BLaER1 treated with 17β-estradiol and CSF1 and Interleukin-3, amounts not matched to agents 10 nM and 100 nM (cell line): Measurements from ENCODE around the gene FAM186B.

Source experiments
- H3K27ac ChIP-seq, 11 experiments: shearing (Covaris generic); formaldehyde crosslinking; 2 replicates each; pipeline ENCODE4 v1.8.1; 2022
- H3K27me3 ChIP-seq, 11 experiments: shearing (Covaris generic); formaldehyde crosslinking; 2 replicates each; pipeline ENCODE4 v1.8.1; 2022
- H3K36me3 ChIP-seq, 11 experiments: shearing (Covaris generic); formaldehyde crosslinking; 2 replicates each; pipeline ENCODE4 v1.8.1; 2022
- H3K4me1 ChIP-seq, 10 experiments: shearing (Covaris generic); formaldehyde crosslinking; 2 replicates each; pipeline ENCODE4 v1.8.1; 2022
- H3K4me2 ChIP-seq, 11 experiments: shearing (Covaris generic); formaldehyde crosslinking; 2 replicates each; pipeline ENCODE4 v1.8.1; 2022
- H3K4me3 ChIP-seq, 10 experiments: shearing (Covaris generic); formaldehyde crosslinking; 2 replicates each; pipeline ENCODE4 v1.8.1; 2022
- H3K9ac ChIP-seq, 11 experiments: shearing (Covaris generic); formaldehyde crosslinking; 2 replicates each; pipeline ENCODE4 v1.8.1; 2022
- H3K9me3 ChIP-seq, 11 experiments: shearing (Covaris generic); formaldehyde crosslinking; replicated peaks in 1 of 11; 2 replicates each; pipeline ENCODE4 v1.8.1; 2022
- H4K20me1 ChIP-seq, 11 experiments: shearing (Covaris generic); formaldehyde crosslinking; 2 replicates each; pipeline ENCODE4 v1.8.1; 2022
- Cebpa-rat ChIP-seq, 11 experiments: shearing (Covaris generic); IDR thresholded peaks; 2 replicates each; pipeline ENCODE4 v1.8.1; 2022

Gene FAM186B

DNA sequence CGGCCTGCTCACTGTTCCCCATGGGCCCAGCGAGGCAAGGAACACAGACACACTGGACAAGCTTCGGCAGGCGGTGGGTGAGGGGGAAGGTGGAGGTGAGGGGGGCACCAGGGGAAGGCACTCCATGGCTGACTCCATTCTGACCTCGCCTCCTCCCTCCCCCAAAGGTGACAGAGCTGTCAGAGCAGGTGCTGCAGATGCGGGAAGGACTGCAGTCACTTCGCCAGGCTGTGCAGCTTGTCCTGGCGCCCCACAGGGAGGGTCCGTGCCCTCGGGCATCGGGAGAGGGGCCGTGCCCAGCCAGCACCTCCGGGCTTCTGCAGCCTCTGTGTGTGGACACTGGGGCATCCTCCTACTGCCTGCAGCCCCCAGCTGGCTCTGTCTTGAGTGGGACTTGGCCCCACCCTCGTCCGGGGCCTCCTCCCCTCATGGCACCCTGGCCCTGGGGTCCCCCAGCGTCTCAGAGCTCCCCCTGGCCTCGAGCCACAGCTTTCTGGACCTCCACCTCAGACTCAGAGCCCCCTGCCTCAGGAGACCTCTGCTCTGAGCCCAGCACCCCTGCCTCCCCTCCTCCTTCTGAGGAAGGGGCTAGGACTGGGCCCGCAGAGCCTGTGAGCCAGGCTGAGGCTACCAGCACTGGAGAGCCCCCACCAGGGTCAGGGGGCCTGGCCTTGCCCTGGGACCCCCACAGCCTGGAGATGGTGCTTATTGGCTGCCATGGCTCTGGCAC, 48.1 kb downstream of the FAM186B start:
- Histone ChIP-seq H3K4me1 (peaks cover 6 to 36% (median 22%) of the 10 kb centered on the region in 10 experiments), H3K27ac (no peak overlapping the region), H4K20me1 (peaks cover 0 to 59% (median 6%) of the 10 kb centered on the region in 11 experiments; a peak in 9 of 22 replicates), H3K9ac (no peak overlapping the region), H3K4me2 (no peak overlapping the region), H3K27me3 (no peaks in the 10 kb centered on the region), H3K9me3 (no peaks in the 10 kb centered on the region), H3K36me3 (peaks cover 65 to 71% (median 68%) of the 10 kb centered on the region in 11 experiments), H3K4me3 (no peak overlapping the region)
- no peak for TF ChIP-seq Cebpa-rat (IDR thresholded peaks at IDR 0.05)

DNA sequence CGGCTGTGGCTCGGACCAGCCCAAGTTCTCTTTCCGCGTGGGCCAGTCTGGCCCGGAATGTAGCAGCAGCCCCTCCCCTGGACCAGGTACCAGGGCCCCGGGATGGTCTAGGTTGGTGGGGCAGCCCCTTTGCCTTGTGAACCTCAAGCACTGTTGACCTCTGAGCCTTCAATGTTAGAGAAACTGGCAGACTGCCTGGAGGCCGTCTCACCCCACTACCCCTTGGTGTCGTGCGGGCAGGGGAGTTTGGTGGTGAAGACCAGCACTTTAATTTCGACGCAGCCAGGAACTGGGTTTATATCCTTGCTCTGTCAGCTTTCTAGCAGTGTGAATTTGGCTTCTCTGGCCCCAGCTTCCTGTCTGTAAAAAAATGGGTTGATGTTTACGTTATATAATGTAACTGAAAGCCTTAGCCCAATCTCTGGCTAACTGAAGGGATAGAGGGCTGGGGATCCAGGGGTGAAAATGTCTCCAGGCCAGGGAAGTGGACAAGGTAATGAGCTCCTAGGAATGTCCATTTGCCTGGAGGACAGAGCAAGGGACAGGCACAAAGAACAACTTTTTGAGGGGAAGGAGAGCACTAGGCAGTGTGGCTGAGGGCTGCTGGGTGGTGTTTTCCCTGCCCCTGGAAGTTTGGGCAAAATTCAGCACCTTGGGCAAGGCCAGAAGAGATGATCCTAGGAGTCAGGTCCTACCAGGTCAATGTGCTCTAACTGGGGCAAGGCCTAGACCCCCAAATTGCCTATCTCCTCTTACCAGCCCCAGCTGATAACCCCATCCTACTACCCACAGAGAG, 48.9 kb downstream of the FAM186B start:
- Histone ChIP-seq H3K4me1 (peaks cover 0 to 36% (median 23%) of the 10 kb centered on the region in 10 experiments; a peak in 16 of 20 replicates), H3K36me3 (peaks cover 57 to 63% (median 60%) of the 10 kb centered on the region in 11 experiments), H3K4me2 (no peak overlapping the region), H3K27me3 (no peaks in the 10 kb centered on the region), H3K9ac (no peak overlapping the region), H3K9me3 (no peaks in the 10 kb centered on the region), H3K4me3 (no peak overlapping the region), H3K27ac (no peak overlapping the region), H4K20me1 (peaks cover 0 to 52% (median 6%) of the 10 kb centered on the region in 11 experiments; a peak in 9 of 22 replicates)
- no peak for TF ChIP-seq Cebpa-rat (IDR thresholded peaks at IDR 0.05)

DNA sequence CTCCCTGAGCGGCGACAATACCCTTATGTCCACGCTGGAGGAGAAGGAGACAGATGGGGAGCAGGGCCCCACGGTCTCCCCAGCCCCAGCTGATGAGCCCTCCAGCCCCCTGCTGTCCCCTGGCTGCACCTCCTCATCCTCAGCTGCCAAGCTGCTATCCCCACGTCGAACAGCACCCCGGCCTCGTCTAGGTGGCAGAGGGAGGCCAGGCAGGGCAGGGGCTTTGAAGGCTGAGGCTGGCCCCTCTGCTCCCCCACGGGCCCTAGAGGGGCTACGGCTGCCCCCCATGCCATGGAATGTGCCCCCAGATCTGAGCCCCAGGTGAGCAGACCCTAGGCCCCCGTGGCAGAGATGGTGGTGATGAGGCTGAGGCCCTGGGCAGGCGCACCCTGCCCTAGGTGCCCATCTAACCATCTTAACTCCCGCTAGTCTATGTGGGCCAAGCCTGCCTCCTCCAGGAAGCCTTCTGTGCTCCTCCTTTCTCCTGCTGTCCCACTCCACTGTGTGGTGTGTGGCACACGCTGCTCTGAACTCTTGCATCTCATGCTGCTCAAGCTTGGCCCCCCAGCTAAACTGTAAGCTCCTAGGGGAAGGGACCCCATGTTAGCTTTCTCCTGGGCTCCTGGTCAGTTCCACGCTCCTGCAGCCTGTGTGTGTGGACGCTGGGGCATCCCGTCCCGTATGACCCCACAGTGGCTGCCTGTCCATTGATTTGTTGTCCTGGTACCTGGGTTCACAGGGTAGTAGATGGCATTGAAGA, 49.6 kb downstream of the FAM186B start:
- Histone ChIP-seq H3K27me3 (0 out of 22 replicates have a peak, but pooled peaks cover 0 to 1% (median 0%) of the 10 kb centered on the region in 11 experiments), H3K9ac (no peak overlapping the region), H3K4me3 (no peak overlapping the region), H3K4me2 (no peak overlapping the region), H3K4me1 (peaks cover 0 to 32% (median 24%) of the 10 kb centered on the region in 10 experiments; a peak in 16 of 20 replicates), H3K9me3 (no peaks in the 10 kb centered on the region), H3K27ac (no peak overlapping the region), H4K20me1 (peaks cover 0 to 46% (median 6%) of the 10 kb centered on the region in 11 experiments; a peak in 9 of 22 replicates), H3K36me3 (peaks cover 49 to 55% (median 53%) of the 10 kb centered on the region in 11 experiments)
- TF ChIP-seq Cebpa-rat (IDR thresholded peaks at IDR 0.05): no peak

DNA sequence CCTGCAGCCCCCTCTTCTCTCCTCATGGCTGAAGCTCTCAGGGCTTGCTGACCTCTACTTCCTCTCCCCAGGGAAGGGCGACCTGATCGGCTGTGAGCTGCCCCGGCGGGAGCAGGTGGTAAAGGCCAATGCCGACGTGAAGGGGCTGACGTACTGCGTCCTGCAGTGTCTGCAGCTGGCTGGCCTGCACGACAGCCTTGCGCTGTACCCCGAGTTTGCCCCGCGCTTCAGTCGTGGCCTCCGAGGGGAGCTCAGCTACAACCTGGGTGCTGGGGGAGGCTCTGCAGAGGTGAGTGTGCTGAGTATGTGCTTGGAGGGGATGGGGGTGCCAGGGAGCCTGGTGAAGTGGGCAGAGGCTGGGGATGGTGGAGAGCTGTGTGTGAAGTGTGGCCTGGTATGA, 51.2 kb downstream of the FAM186B start:
- no peak for TF ChIP-seq Cebpa-rat (IDR thresholded peaks at IDR 0.05)
- Histone ChIP-seq H3K9me3 (no peaks in the 10 kb centered on the region), H3K36me3 (peaks cover 34 to 40% (median 37%) of the 10 kb centered on the region in 11 experiments), H4K20me1 (peaks cover 0 to 33% (median 3%) of the 10 kb centered on the region in 11 experiments; a peak in 9 of 22 replicates), H3K4me2 (peak overlapping the region in 4 of 11 experiments; percentile 10 to 34 (median 18); a peak in 3 of 22 replicates), H3K27me3 (peaks cover 5 to 16% (median 13%) of the 10 kb centered on the region in 11 experiments), H3K4me3 (no peak overlapping the region), H3K4me1 (peaks cover under 1 to 36% (median 28%) of the 10 kb centered on the region in 10 experiments; a peak in 16 of 20 replicates), H3K9ac (no peak overlapping the region), H3K27ac (no peak overlapping the region)

DNA sequence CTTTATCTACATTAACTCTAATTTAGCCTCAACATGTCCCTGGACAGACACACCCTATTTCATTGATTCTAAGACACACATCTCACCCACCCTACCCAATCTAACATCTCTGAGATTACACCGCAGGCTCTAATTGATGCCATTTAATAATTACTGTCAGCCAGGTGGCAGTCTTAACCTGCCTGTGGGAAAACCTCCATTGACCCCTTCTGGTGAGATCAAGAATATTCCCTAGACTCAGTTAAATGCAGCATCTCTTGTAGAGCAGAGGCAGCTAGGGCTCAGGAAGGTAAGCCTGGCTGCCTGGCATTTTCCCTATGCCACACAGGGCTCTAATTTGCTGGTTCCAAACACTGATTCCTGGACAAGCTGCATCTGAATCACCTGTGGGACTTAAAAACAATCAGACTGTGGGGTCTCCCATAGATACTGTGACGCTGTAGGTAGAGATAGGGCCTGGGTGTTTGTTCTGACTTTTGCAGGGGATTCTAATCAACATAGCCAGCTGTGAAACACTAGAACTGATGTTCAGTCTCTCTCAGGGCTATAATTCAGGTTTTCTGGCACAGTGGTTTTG, 51.8 kb downstream of the FAM186B start:
- peaks cover 11 to 22% (median 19%) of the 10 kb centered on the region in 11 experiments for H3K27me3 ChIP-seq
- no peak overlapping the region for H3K4me3 ChIP-seq
- H3K36me3 ChIP-seq: peaks cover 27 to 33% (median 30%) of the 10 kb centered on the region in 11 experiments
- H3K27ac ChIP-seq: no peak overlapping the region
- H3K9ac ChIP-seq: no peak overlapping the region
- peaks cover 0 to 27% (median 3%) of the 10 kb centered on the region in 11 experiments; a peak in 9 of 22 replicates for H4K20me1 ChIP-seq
- peak overlapping the region in 3 of 11 experiments; percentile 10 to 71 (median 23); a peak in 2 of 22 replicates for H3K4me2 ChIP-seq
- TF ChIP-seq Cebpa-rat (IDR thresholded peaks at IDR 0.05): no peak
- H3K9me3 ChIP-seq: no peaks in the 10 kb centered on the region
- H3K4me1 ChIP-seq: peaks cover 7 to 43% (median 35%) of the 10 kb centered on the region in 10 experiments; a peak in 19 of 20 replicates

DNA sequence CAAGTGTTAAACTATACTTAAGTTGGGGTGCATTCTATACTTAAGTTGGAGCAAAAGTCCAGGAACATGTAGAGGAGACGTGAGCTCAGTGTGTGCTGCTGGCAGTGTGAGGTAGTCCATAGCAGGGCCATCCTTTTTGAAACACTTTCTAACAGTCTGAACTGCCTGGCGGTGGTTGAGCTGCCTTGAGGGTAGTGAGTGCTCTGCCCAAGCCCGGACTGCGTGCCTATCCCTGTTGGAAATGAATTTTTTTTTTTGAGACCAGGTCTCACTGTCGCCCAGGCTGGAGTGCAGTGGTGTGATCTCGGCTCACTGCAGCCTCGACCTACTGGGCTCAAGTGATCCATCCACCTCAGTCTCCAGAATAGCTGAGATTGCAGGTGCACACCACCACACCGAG, 52.5 kb downstream of the FAM186B start:
- Histone ChIP-seq H3K36me3 (peaks cover 20 to 26% (median 23%) of the 10 kb centered on the region in 11 experiments), H3K4me2 (peak overlapping the region in 8 of 11 experiments; percentile 54 to 75 (median 62); a peak in 12 of 22 replicates), H4K20me1 (peaks cover 0 to 20% (median 3%) of the 10 kb centered on the region in 11 experiments; a peak in 8 of 22 replicates), H3K27ac (no peak overlapping the region), H3K4me1 (peaks cover 10 to 46% (median 37%) of the 10 kb centered on the region in 10 experiments; a peak in 19 of 20 replicates), H3K4me3 (no peak overlapping the region), H3K27me3 (peaks cover 18 to 29% (median 26%) of the 10 kb centered on the region in 11 experiments), H3K9ac (no peak overlapping the region), H3K9me3 (no peaks in the 10 kb centered on the region)
- no peak for TF ChIP-seq Cebpa-rat (IDR thresholded peaks at IDR 0.05)

DNA sequence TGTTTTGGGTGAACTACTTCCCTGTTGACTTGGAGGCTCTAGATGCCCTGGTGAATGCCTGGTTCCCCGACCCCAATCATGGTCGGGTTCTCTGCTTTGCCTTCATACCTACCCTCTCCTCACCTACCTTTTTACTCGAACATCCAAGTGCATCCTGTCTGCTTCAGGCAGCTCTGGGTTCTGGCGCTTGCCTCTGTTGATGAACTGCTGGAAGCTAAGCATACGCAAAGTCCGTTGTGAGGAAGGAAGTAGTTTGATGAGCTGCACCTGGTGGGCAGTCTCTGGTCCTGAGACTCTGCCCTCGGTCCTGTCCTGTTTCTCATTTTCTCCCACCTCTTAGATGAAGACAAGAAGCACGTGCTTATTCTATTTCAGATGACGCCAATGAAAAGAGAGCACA, 53.0 kb downstream of the FAM186B start:
- Histone ChIP-seq H3K36me3 (peaks cover 16 to 21% (median 19%) of the 10 kb centered on the region in 11 experiments), H4K20me1 (peaks cover 0 to 20% (median 3%) of the 10 kb centered on the region in 11 experiments; a peak in 8 of 22 replicates), H3K4me3 (no peak overlapping the region), H3K9ac (no peak overlapping the region), H3K9me3 (no peaks in the 10 kb centered on the region), H3K27me3 (peaks cover 23 to 34% (median 31%) of the 10 kb centered on the region in 11 experiments), H3K4me2 (peak overlapping the region in 9 of 11 experiments; percentile 29 to 75 (median 61); a peak in 18 of 22 replicates), H3K4me1 (peaks cover 10 to 46% (median 37%) of the 10 kb centered on the region in 10 experiments; a peak in 19 of 20 replicates), H3K27ac (no peak overlapping the region)
- no peak for TF ChIP-seq Cebpa-rat (IDR thresholded peaks at IDR 0.05)

DNA sequence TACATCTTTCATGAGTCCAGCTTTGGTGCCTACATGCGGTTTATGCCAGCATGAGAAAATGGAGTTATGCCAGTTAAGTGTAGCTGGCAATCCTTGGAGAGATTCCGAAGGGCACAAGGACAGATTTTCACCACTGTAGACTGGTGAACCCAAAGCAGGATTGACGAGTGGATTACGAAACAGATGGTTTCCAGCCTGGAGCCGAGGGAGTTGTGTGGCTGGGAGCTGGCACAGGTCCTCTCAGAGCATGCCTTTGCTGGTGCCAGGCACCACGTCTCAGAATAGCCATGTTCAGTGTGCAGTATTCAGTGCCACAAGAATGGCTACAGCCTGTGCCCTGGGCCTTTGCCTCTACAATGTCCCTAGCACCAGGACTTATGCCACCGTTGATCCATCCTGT, 53.4 kb downstream of the FAM186B start:
- H3K4me2 ChIP-seq: peak overlapping the region in 9 of 11 experiments; percentile 29 to 75 (median 61); a peak in 18 of 22 replicates
- TF ChIP-seq Cebpa-rat (IDR thresholded peaks at IDR 0.05): no peak

More for the DNA sequence above, 53.4 kb downstream of the FAM186B start:
- Histone ChIP-seq H3K9ac (no peak overlapping the region), H3K27me3 (peaks cover 27 to 38% (median 35%) of the 10 kb centered on the region in 11 experiments), H3K9me3 (no peaks in the 10 kb centered on the region), H4K20me1 (peaks cover 0 to 17% (median 0%) of the 10 kb centered on the region in 11 experiments; a peak in 7 of 22 replicates), H3K4me1 (peaks cover 10 to 46% (median 37%) of the 10 kb centered on the region in 10 experiments; a peak in 19 of 20 replicates), H3K27ac (no peak overlapping the region), H3K4me3 (no peak overlapping the region), H3K36me3 (peaks cover 12 to 17% (median 15%) of the 10 kb centered on the region in 11 experiments)
